GM12878 (cell line): ENCODE results near the gene TFR2. TPM values are rescaled to one million over a fixed set of nuclear protein-coding genes. Genes with fewer than 3 reads are reported as not detected.

Experiments
- ATAC-seq: fragments of 200-7000 bp; cut with Tn5 transposase; 3 replicates; pipeline ENCODE4 v1.9.1; 2020; ENCODE audit warnings: mild to moderate bottlenecking, moderate library complexity
- BruUV-seq: library from RNA; stranded (reverse); fragments of 400-500 nt; replicated peaks from 2 replicates; lab custom pipeline; 2021; lab: Mats Ljungman, UMichigan
- CTCF ChIA-PET: fragments of 300-600 bp; sonication (Branson Sonifier 250); formaldehyde crosslinking; extraction: SDS; loops from one replicate; lab custom pipeline; 2021; ENCODE audit warnings: inconsistent platforms; lab: Yijun Ruan, JAX
- POLR2A ChIA-PET: fragments of 350-600 bp; formaldehyde crosslinking; extraction: SDS; loops from one replicate; lab custom pipeline; 2021; ENCODE audit warnings: inconsistent platforms; lab: Charles Lee
- RAD21 ChIA-PET: fragments of 300-600 bp; sonication (Branson Sonifier 250); formaldehyde crosslinking; loops from one replicate; lab custom pipeline; 2023; ENCODE audit warnings: antibody characterized with exemption; ENCODE audit not compliant: unreplicated experiment; lab: Charles Lee
- SMC1A ChIA-PET: fragments of 300-600 bp; sonication (Branson Sonifier 250); formaldehyde crosslinking; loops from one replicate; lab custom pipeline; 2023; ENCODE audit not compliant: unreplicated experiment, uncharacterized antibody; lab: Charles Lee
- DNase-seq: peaks from one replicate; pipeline ENCODE4 v3.0.0-alpha.2; 2011; ENCODE audit warnings: low read depth, low spot score
- FAIRE-seq: peaks from 3 replicates; lab custom pipeline; 2011; peaks lifted over from hg19 to GRCh38; lab: Jason Lieb, UNC
- H2AFZ ChIP-seq: 2 replicates; pipeline ENCODE4 v1.6.0; 2011; ENCODE audit warnings: low read depth, low read length, control low read depth; ENCODE audit not compliant: control insufficient read depth
- H3K27ac ChIP-seq: 2 replicates; pipeline ENCODE4 v1.5.1; 2011; ENCODE audit warnings: control low read depth; ENCODE audit not compliant: control insufficient read depth, insufficient read depth
- H3K27me3 ChIP-seq, 2 experiments: replicated peaks in 1 of 2; 2 replicates each; pipeline versions ENCODE4 v1.6.0 to v1.6.1; 2011; ENCODE audit warnings: low read length in 1 of 2; ENCODE audit not compliant: control insufficient read depth in 2 of 2, insufficient read depth in 2 of 2
- H3K36me3 ChIP-seq, 2 experiments: 2 replicates each; pipeline ENCODE4 v1.5.1; 2011; ENCODE audit warnings: low read length in 1 of 2; ENCODE audit not compliant: control insufficient read depth in 2 of 2, insufficient read depth in 2 of 2
- H3K4me1 ChIP-seq: 2 replicates; pipeline ENCODE4 v1.6.1; 2011; ENCODE audit warnings: mild to moderate bottlenecking, low read length, moderate library complexity, mixed read lengths; ENCODE audit not compliant: control insufficient read depth, insufficient read depth
- H3K4me2 ChIP-seq: 2 replicates; pipeline ENCODE4 v1.6.0; 2011; ENCODE audit warnings: control low read depth; ENCODE audit not compliant: control insufficient read depth, insufficient read depth
- H3K4me3 ChIP-seq: fragments of 200-600 bp; sonication (generic); 2 replicates; pipeline ENCODE4 v1.5.1; 2016
- H3K79me2 ChIP-seq: 2 replicates; pipeline ENCODE4 v1.6.0; 2011; ENCODE audit warnings: low read length; ENCODE audit not compliant: control insufficient read depth, insufficient read depth
- H3K9ac ChIP-seq: 2 replicates; pipeline ENCODE4 v1.8.0; 2011; ENCODE audit warnings: low read length, control low read depth, mixed read lengths; ENCODE audit not compliant: control insufficient read depth, insufficient read depth
- H3K9me3 ChIP-seq: replicated peaks from 3 replicates; pipeline ENCODE4 v1.5.1; 2011; ENCODE audit warnings: mild to moderate bottlenecking, low read length; ENCODE audit not compliant: control insufficient read depth, insufficient read depth
- H4K20me1 ChIP-seq: 2 replicates; pipeline ENCODE4 v1.6.0; 2011; ENCODE audit not compliant: control insufficient read depth, insufficient read depth
- CBX3 ChIP-seq: fragments of 200-600 bp; sonication (generic); IDR thresholded peaks from 2 replicates; pipeline ENCODE4 v1.6.1; 2016; ENCODE audit warnings: low read depth, borderline replicate concordance
- CUX1 ChIP-seq: IDR thresholded peaks from 2 replicates; pipeline ENCODE4 v1.6.1; 2012; ENCODE audit warnings: improper control_type of control experiment, low read depth, low read length; ENCODE audit not compliant: insufficient replicate concordance
- GATAD2B ChIP-seq: fragments of 450-650 bp; conservative IDR thresholded peaks from 2 replicates; pipeline ENCODE4 v1.6.1; 2017; ENCODE audit warnings: low read depth, mild to moderate bottlenecking, moderate library complexity
- IKZF1 ChIP-seq: fragments of 450-650 bp; conservative IDR thresholded peaks from 2 replicates; pipeline ENCODE4 v1.6.1; 2017; ENCODE audit warnings: antibody characterized with exemption, mild to moderate bottlenecking
- IKZF2 ChIP-seq, 2 experiments: fragments of 450-650 bp; IDR thresholded peaks; 2 replicates each; pipeline ENCODE4 v1.6.1; 2017; ENCODE audit warnings: mild to moderate bottlenecking in 2 of 2, moderate library complexity in 2 of 2
- RAD21 ChIP-seq: IDR thresholded peaks from 2 replicates; pipeline ENCODE4 v1.6.1; 2011; ENCODE audit warnings: mild to moderate bottlenecking, low read depth, low read length, moderate library complexity; ENCODE audit not compliant: insufficient read depth
- SMC3 ChIP-seq: IDR thresholded peaks from 2 replicates; pipeline ENCODE4 v1.6.1; 2011; ENCODE audit warnings: low read length, improper control_type of control experiment, borderline replicate concordance
- SPI1 ChIP-seq: IDR thresholded peaks from 2 replicates; pipeline ENCODE4 v1.6.1; 2011; ENCODE audit warnings: low read depth, mild to moderate bottlenecking, low read length, moderate library complexity, borderline replicate concordance; ENCODE audit not compliant: insufficient read depth
- WGBS: methylation state at CpG from one replicate; pipeline ENCODE4 v1.1.6; 2016; ENCODE audit warnings: low lambda C conversion rate; ENCODE audit not compliant: insufficient replicate concordance, insufficient coverage; ENCODE audit errors: missing lambda C conversion rate; 5-methylcytosine and 5-hydroxymethylcytosine counted together
- in situ Hi-C: fragments of 300-500 bp; cut with MboI; formaldehyde crosslinking; loops from 9 replicates; pipeline ENCODE4 v1.14.3; 2018; ENCODE audit warnings: mixed read lengths
- intact Hi-C: fragments of 100-400 bp; cut with micrococcal nuclease; formaldehyde crosslinking; loops from one replicate; pipeline ENCODE4 v1.14.2; 2022; ENCODE audit not compliant: unreplicated experiment
- polyA plus RNA-seq, 11 experiments: library from polyadenylated mRNA; depleted of rRNA in 4 of 11; unstranded in 6 of 11; stranded (reverse) in 5 of 11; fragments of >200 nt; fragmentation: Nextera tagmentation in 4 of 11; fragmentation: Illumina TruSeq in 1 of 11; extraction: Ambion mirVana in 4 of 11; extraction: Trizol in 1 of 11; gene quantifications; 1 replicate in 1 of 11; 2 replicates in 10 of 11; pipeline versions ENCODE4 v1.2.1 to v1.2.3, GENCODE V29; 2011 to 2016; ENCODE audit warnings: inconsistent platforms in 2 of 11, missing spikeins in 2 of 11, low read depth in 1 of 11
- total RNA-seq, 4 experiments: library from RNA; depleted of rRNA in 3 of 4; stranded (reverse); fragments of >200 nt in 3 of 4; fragmentation: Illumina TruSeq in 1 of 4; extraction: Trizol in 1 of 4; gene quantifications; 2 replicates each; pipeline versions ENCODE4 v1.2.1 to v1.2.3, GENCODE V29; 2013 to 2021

Gene TFR2
- total and polyA plus RNA-seq, 10 of the 15 experiments (the other 5 are each of a cell fraction or from before 2014, with no cell fraction given), result 0.30 to 7.2 (median 1.8) TPM

DNA sequence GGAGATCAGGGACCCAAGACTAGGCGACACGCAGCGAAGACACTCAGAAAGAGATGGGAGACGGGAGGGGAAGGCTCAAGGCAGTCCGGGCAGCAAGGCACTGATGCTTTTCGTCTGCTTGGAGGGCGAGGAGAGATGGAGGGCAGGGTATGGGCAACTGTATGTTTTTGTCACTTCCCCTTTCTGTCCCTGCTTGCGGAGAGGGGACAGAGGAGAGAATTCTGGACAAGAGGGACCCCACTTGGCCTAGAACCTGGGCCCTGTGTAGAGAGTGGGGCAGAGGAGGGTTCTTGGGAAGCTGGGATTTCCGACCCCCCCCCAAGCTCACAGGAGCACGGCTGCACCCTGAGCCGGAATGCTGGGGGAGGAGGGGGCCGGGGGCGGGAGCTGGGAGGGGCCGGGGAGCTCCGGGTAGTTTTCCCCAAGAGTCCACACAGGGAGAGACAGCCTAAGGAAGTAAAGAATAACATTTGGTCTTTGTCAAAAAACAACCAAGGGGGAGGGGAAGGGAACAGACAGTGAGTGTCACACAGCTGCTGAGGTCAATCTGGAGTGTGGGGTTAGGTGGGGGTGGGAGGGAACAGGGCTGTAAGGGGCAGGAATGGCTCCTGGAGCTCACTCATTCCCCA is 57.2 kb downstream of the TFR2 start:
- FAIRE-seq, result peak; percentile 72
- Histone ChIP-seq H3K36me3 (peaks cover 10 to 11% of the 10 kb centered on the region in 2 experiments), H3K79me2 (peaks cover 32% of the 10 kb centered on the region), H2AFZ (peak overlapping the region; percentile 71), H3K27ac (peak overlapping the region; percentile 90), H3K27me3 (no peaks in the 10 kb centered on the region), H4K20me1 (no peaks in the 10 kb centered on the region), H3K4me1 (peaks cover 24% of the 10 kb centered on the region), H3K4me2 (peak overlapping the region; percentile 98), H3K4me3 (peak overlapping the region; percentile 83), H3K9me3 (no peaks in the 10 kb centered on the region), H3K9ac (peak overlapping the region; percentile 86)
- DNase-seq, result no peak
- 0% methylated on average over 10 of the region's 15 CpGs for WGBS
- intact Hi-C loops (no loop called here), in situ Hi-C loops (no loop called here)
- SMC1A ChIA-PET, result interaction anchor here (1.0 to 4.6 kb wide), 9 partner anchors 13 to 122 kb away, joined by 3 to 19 read pairs (median 4); partner anchors contain the start of genes POP7 and TSC22D4
- CTCF ChIA-PET, result interaction anchor here (0.6 to 11.6 kb wide), 15 partner anchors 12 to 268 kb away, joined by 3 to 190 read pairs (median 4); partner anchors contain the start of genes GIGYF1, MOSPD3, POP7 and SLC12A9
- TF ChIP-seq GATAD2B (0 out of 2 replicates have a peak, but pooled peaks have one; percentile 6), SPI1 (peak; percentile 84), RAD21 (no peak), CUX1 (no peak), IKZF2 (IDR thresholded peaks at IDR 0.05) (peak in 1 of 2 experiments; percentile 31; a peak in 2 of 4 replicates), CBX3 (no peak), IKZF1 (peak; percentile 34; the same call in 1 of the 2 replicates), SMC3 (no peak)
- RAD21 ChIA-PET, result interaction anchor here (0.5 to 4.2 kb wide), 17 partner anchors 15 to 1473 kb away, joined by 3 to 21 read pairs (median 4); partner anchors contain the start of genes AGFG2, MEPCE, MOSPD3 and ZCWPW1
- BruUV-seq, result no TSS peak
- POLR2A ChIA-PET, result interaction anchor here (0.5 to 4.3 kb wide), 22 partner anchors 13 to 155 kb away, joined by 3 to 47 read pairs (median 4); partner anchors contain the start of genes AGFG2, GNB2, MOSPD3 and ZCWPW1
- ATAC-seq, result peak; percentile 2; the same call in 2 of the 3 replicates
